Muscle of leg (tissue), 11 donors: ENCODE data around the gene KRT17. TPM values are rescaled to one million over a fixed set of nuclear protein-coding genes. Genes with fewer than 3 reads are reported as not detected.
"Not testable (repeated sequence)": the region's sequence is repeated elsewhere in the genome, so short reads cannot be mapped to it uniquely, and the experiment has no call there.

Source experiments
- DNase-seq: peaks from one replicate; pipeline ENCODE4 v3.0.0; 2013
- H3K27ac ChIP-seq: one replicate; pipeline ENCODE4 v1.5.1; 2013; ENCODE audit warnings: mild to moderate bottlenecking, low read length, control low read depth
- H3K27me3 ChIP-seq: one replicate; pipeline ENCODE4 v1.6.1; 2013; ENCODE audit warnings: low read length; ENCODE audit not compliant: control insufficient read depth, insufficient read depth
- H3K36me3 ChIP-seq: one replicate; pipeline ENCODE4 v1.6.1; 2013; ENCODE audit warnings: low read length; ENCODE audit not compliant: control insufficient read depth, insufficient read depth
- H3K4me1 ChIP-seq: one replicate; pipeline ENCODE4 v1.6.1; 2013; ENCODE audit warnings: low read length; ENCODE audit not compliant: control insufficient read depth, insufficient read depth
- H3K4me3 ChIP-seq: one replicate; pipeline ENCODE4 v1.5.1; 2013; ENCODE audit warnings: low read length, control low read depth
- H3K9me3 ChIP-seq: replicated peaks from 2 replicates; pipeline ENCODE4 v1.6.1; 2013; ENCODE audit warnings: low read depth, low read length; ENCODE audit not compliant: control insufficient read depth
- WGBS: methylation state at CpG from one replicate; pipeline ENCODE4 v1.1.5; 2013; ENCODE audit warnings: missing lambda C conversion rate; ENCODE audit not compliant: insufficient coverage; 5-methylcytosine and 5-hydroxymethylcytosine counted together
- polyA plus RNA-seq, 8 donors: library from polyadenylated mRNA; unstranded; fragments of 120-200 nt; gene quantifications; one replicate each; pipeline versions ENCODE4 v1.2.1 to v1.2.3, GENCODE V29; 2013; ENCODE audit warnings: inconsistent platforms in 1 of 8, low replicate concordance in 1 of 8; ENCODE audit not compliant: insufficient read length in 8 of 8, insufficient read depth in 1 of 8
- total RNA-seq: library from RNA; stranded (reverse); fragments of 120-200 nt; gene quantifications from one replicate; pipeline ENCODE4 v1.2.4, GENCODE V29; 2013

The KRT17 gene
- total and polyA plus RNA-seq, 9 donors = 0.72 to 243 (median 1.6) TPM

GRCh38 chr17:41626914-41627295 is 2.5 kb upstream of the KRT17 start:
- not testable (repeated sequence) for DNase-seq, H3K4me3 ChIP-seq, H3K9me3 ChIP-seq, H3K27ac ChIP-seq, H3K36me3 ChIP-seq, H3K27me3 ChIP-seq
- WGBS = 77% methylated on average over 3 of the region's 5 CpGs
- H3K4me1 ChIP-seq = peaks cover 28% of the 10 kb centered on the region

- H3K36me3 ChIP-seq, H3K4me3 ChIP-seq, DNase-seq, H3K27ac ChIP-seq, H3K9me3 ChIP-seq, H3K27me3 ChIP-seq: not testable (repeated sequence)
- peaks cover 30% of the 10 kb centered on the region for H3K4me1 ChIP-seq
- 83% methylated on average over 8 of the region's 17 CpGs for WGBS
Observed at GRCh38 chr17:41626028-41626913, 1.9 kb upstream of the KRT17 start.

- DNase-seq = no peak
- WGBS = 78% methylated on average over 15 of the region's 16 CpGs
- H3K4me1 ChIP-seq = peaks cover 31% of the 10 kb centered on the region
- H3K9me3 ChIP-seq = no peaks in the 10 kb centered on the region
- no peak overlapping the region for H3K27ac ChIP-seq
- H3K36me3 ChIP-seq = no peaks in the 10 kb centered on the region
- H3K27me3 ChIP-seq = no peaks in the 10 kb centered on the region
- no peak overlapping the region for H3K4me3 ChIP-seq
Observed at GRCh38 chr17:41625602-41626001, 1.2 kb upstream of the KRT17 start.

- WGBS = 74% methylated on average over 2 of the region's 10 CpGs
- H3K27ac ChIP-seq, H3K36me3 ChIP-seq, H3K4me3 ChIP-seq, DNase-seq, H3K9me3 ChIP-seq, H3K27me3 ChIP-seq: not testable (repeated sequence)
- H3K4me1 ChIP-seq = peaks cover 28% of the 10 kb centered on the region
Observed at GRCh38 chr17:41623184-41623861, 1.1 kb downstream of the KRT17 start.

- 91% methylated on average over 7 of the region's 19 CpGs for WGBS
- H3K27ac ChIP-seq, H3K36me3 ChIP-seq, H3K4me3 ChIP-seq, DNase-seq, H3K27me3 ChIP-seq, H3K9me3 ChIP-seq: not testable (repeated sequence)
- H3K4me1 ChIP-seq = peaks cover 21% of the 10 kb centered on the region
Observed at GRCh38 chr17:41622340-41623183, 1.8 kb downstream of the KRT17 start.

GRCh38 chr17:41621916-41622315 is 2.5 kb downstream of the KRT17 start:
- DNase-seq = no peak
- H3K36me3 ChIP-seq = no peaks in the 10 kb centered on the region
- H3K4me3 ChIP-seq = no peak overlapping the region
- WGBS = 85% methylated on average over 2 of the region's 2 CpGs
- peaks cover 7% of the 10 kb centered on the region for H3K27me3 ChIP-seq
- peaks cover 21% of the 10 kb centered on the region for H3K4me1 ChIP-seq
- H3K27ac ChIP-seq = no peak overlapping the region
- no peaks in the 10 kb centered on the region for H3K9me3 ChIP-seq

- not testable (repeated sequence) for H3K4me3 ChIP-seq, H3K27me3 ChIP-seq, H3K27ac ChIP-seq, H3K9me3 ChIP-seq, DNase-seq, H3K36me3 ChIP-seq
- 78% methylated on average over 3 of the region's 11 CpGs for WGBS
- peaks cover 21% of the 10 kb centered on the region for H3K4me1 ChIP-seq
Observed at GRCh38 chr17:41621435-41621817, 2.9 kb downstream of the KRT17 start.

- H3K9me3 ChIP-seq = no peaks in the 10 kb centered on the region
- no peak overlapping the region for H3K27ac ChIP-seq
- no peaks in the 10 kb centered on the region for H3K36me3 ChIP-seq
- no peak overlapping the region for H3K4me3 ChIP-seq
- H3K27me3 ChIP-seq = peaks cover 10% of the 10 kb centered on the region
- DNase-seq = no peak
- WGBS = 65% methylated on average over 17 of the region's 21 CpGs
- peaks cover 21% of the 10 kb centered on the region for H3K4me1 ChIP-seq
Observed at GRCh38 chr17:41620583-41621434, 3.6 kb downstream of the KRT17 start.

GRCh38 chr17:41619927-41620582 is 4.3 kb downstream of the KRT17 start:
- not testable (repeated sequence) for H3K36me3 ChIP-seq, DNase-seq, H3K9me3 ChIP-seq, H3K27ac ChIP-seq, H3K4me3 ChIP-seq
- H3K4me1 ChIP-seq = peaks cover 21% of the 10 kb centered on the region
- 72% methylated on average over 3 of the region's 6 CpGs for WGBS
- H3K27me3 ChIP-seq = peaks cover 10% of the 10 kb centered on the region
